SIG-M5 treated with dmso at 0.1 percent for 504 hours (cell line): ENCODE measurements around the gene RPS6KA2.
"Not testable (repeated sequence)": the region's sequence is repeated elsewhere in the genome, so short reads cannot be mapped to it uniquely, and the experiment has no call there.

ENCODE experiments used
- DNase-seq: peaks from one replicate; lab custom pipeline; 2025; ENCODE audit not compliant: unreplicated experiment; lab: John Stamatoyannopoulos, UW

Gene RPS6KA2

GRCh38 chr6:166595061-166595780 lies 31.8 kb downstream of the RPS6KA2 start:
- DNase-seq = no peak

- no peak for DNase-seq
Observed at GRCh38 chr6:166592821-166593220, 34.2 kb downstream of the RPS6KA2 start.

- DNase-seq = no peak
Observed at GRCh38 chr6:166591961-166592520, 35.0 kb downstream of the RPS6KA2 start.

- no peak for DNase-seq
Observed at GRCh38 chr6:166591026-166591425, 36.0 kb downstream of the RPS6KA2 start.

- no peak for DNase-seq
Observed at GRCh38 chr6:166589786-166590574, 37.1 kb downstream of the RPS6KA2 start.

GRCh38 chr6:166589337-166589731 lies 37.7 kb downstream of the RPS6KA2 start:
- no peak for DNase-seq

GRCh38 chr6:166588691-166589336 lies 38.2 kb downstream of the RPS6KA2 start:
- peak; percentile 67 for DNase-seq

GRCh38 chr6:166587631-166588413 lies 39.2 kb downstream of the RPS6KA2 start:
- DNase-seq = peak; percentile 38

- no peak for DNase-seq
Observed at GRCh38 chr6:166586424-166587156, 40.5 kb downstream of the RPS6KA2 start, which contains the start of gene RAMACL. TSS of gene RAMACL (minus strand) at chr6:166586678. CDS start at chr6:166586477, 201 bp downstream.

GRCh38 chr6:166584853-166585429 lies 42.1 kb downstream of the RPS6KA2 start:
- DNase-seq = no peak

GRCh38 chr6:166584155-166584554 lies 42.9 kb downstream of the RPS6KA2 start:
- no peak for DNase-seq

- DNase-seq = no peak
Observed at GRCh38 chr6:166583230-166583965, 43.7 kb downstream of the RPS6KA2 start.

GRCh38 chr6:166582258-166582657 lies 44.8 kb downstream of the RPS6KA2 start:
- no peak for DNase-seq

GRCh38 chr6:166581801-166582200 lies 45.2 kb downstream of the RPS6KA2 start:
- DNase-seq = not testable (repeated sequence)

- no peak for DNase-seq
Observed at GRCh38 chr6:166581091-166581511, 46.0 kb downstream of the RPS6KA2 start.

- DNase-seq = no peak
Observed at GRCh38 chr6:166580076-166581050, 46.7 kb downstream of the RPS6KA2 start.

GRCh38 chr6:166579237-166579850 lies 47.7 kb downstream of the RPS6KA2 start:
- no peak for DNase-seq
